SK-N-MC (cell line): ENCODE results near the gene LLCFC1.

Experiments
- EZH2 ChIP-seq: fragments of 200-600 bp; sonication (generic); IDR thresholded peaks from one replicate; pipeline ENCODE4 v1.6.1; 2017; ENCODE audit warnings: antibody characterized with exemption
- FOXP2 ChIP-seq: optimal IDR thresholded peaks from 2 replicates; pipeline ENCODE3; 2011; ENCODE audit warnings: mild to moderate bottlenecking, moderate library complexity; ENCODE audit not compliant: insufficient read depth; ENCODE audit errors: extremely low read length, control extremely low read depth
- POLR2AphosphoS5 ChIP-seq: IDR thresholded peaks from 2 replicates; pipeline ENCODE4 v1.6.1; 2012; ENCODE audit warnings: mild to moderate bottlenecking, low read depth, low read length, borderline replicate concordance

DNA sequence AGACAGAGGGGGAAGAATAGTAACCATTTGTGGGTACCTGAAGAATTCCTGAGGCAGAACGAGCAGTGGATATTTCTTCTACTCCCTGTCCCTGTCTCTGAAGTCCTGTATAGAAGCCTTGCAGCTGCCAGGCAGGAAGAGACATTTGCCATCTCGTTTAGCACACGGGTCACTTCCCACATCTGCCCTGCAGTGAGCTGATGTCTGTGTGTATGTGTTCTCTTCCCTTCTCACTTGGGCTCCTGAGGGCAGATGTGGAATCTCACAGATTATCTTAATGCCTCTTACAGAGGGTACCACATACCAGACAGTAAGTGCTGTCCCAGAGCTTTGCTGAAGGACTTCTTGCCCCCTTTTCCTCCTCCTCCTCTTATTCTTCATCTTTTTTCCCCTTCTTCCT lies 39.6 kb upstream of the LLCFC1 start:
- TF ChIP-seq FOXP2 (no peak), POLR2AphosphoS5 (no peak), EZH2 (no peak)
